Measurements from ENCODE around the gene ATOH8. TPM values are rescaled to one million over a fixed set of nuclear protein-coding genes. Genes with fewer than 3 reads are reported as not detected.

Gene ATOH8
- total and polyA plus RNA-seq, 2 donors (not counting 1 experiment from before 2014, with no cell fraction given): not detected

DNA sequence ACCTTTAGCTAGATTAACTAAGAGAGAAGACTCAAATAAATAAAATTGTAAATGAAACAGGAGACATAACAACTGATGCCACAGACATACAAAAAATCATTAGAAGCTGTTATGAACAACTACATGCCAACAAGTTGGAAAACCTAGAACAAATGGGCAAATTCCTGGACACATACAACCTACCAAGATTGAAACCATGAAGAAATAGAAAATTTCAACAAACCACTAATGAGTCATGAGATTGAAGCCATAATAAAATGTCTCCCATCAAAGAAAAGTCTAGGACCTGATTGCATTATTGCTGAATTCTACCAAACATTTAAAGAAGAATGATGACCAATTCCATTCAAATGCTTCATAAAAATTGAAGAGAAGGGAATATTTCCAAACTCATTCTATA, 80.7 kb downstream of the ATOH8 start:
- H3K9me3 Mint-ChIP-seq (ENCODE audit: insufficient read depth): no peaks in the 10 kb centered on the region
- DNase-seq (no peak), ATAC-seq (ENCODE audit: low read depth) (no peak)
- TF ChIP-seq, protein P1, sequence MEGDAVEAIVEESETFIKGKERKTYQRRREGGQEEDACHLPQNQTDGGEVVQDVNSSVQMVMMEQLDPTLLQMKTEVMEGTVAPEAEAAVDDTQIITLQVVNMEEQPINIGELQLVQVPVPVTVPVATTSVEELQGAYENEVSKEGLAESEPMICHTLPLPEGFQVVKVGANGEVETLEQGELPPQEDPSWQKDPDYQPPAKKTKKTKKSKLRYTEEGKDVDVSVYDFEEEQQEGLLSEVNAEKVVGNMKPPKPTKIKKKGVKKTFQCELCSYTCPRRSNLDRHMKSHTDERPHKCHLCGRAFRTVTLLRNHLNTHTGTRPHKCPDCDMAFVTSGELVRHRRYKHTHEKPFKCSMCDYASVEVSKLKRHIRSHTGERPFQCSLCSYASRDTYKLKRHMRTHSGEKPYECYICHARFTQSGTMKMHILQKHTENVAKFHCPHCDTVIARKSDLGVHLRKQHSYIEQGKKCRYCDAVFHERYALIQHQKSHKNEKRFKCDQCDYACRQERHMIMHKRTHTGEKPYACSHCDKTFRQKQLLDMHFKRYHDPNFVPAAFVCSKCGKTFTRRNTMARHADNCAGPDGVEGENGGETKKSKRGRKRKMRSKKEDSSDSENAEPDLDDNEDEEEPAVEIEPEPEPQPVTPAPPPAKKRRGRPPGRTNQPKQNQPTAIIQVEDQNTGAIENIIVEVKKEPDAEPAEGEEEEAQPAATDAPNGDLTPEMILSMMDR (IDR thresholded peaks at IDR 0.05): no peak
- no peak for TF ChIP-seq EZH2 (IDR thresholded peaks at IDR 0.05; ENCODE audit: borderline replicate concordance, insufficient read depth, low read depth, low read length, poor library complexity, severe bottlenecking)
- H3K27me3 Mint-ChIP-seq: no peaks in the 10 kb centered on the region
- peaks cover 19% of the 10 kb centered on the region for H3K4me1 Mint-ChIP-seq
- no peak overlapping the region for H3K4me2 ChIP-seq (replicated peaks; ENCODE audit: low read depth, low read length, poor library complexity, severe bottlenecking)
- H3K36me3 ChIP-seq (replicated peaks in 1 of 2; ENCODE audit: control extremely low read depth in 1 of 2, control insufficient read depth in 1 of 2, extremely low read depth in 1 of 2, insufficient read depth in 2 of 2, low read length in 1 of 2): peaks cover 2 to 9% of the 10 kb centered on the region in 2 experiments
- H3K4me1 ChIP-seq (ENCODE audit: control insufficient read depth in 2 of 2, insufficient read depth in 2 of 2, low read length in 2 of 2): peaks cover 0 to 5% of the 10 kb centered on the region in 2 donors
- ChIA-PET POLR2A (no interaction called here), CTCF (interaction anchor here (24.3 kb wide), 1 partner anchor 246 kb away, joined by 528 read pairs; no protein-coding TSS in a partner anchor)
- H3K27me3 ChIP-seq (replicated peaks in 1 of 4; ENCODE audit: control extremely low read depth in 1 of 4, control insufficient read depth in 3 of 4, insufficient read depth in 4 of 4, low read length in 3 of 4): no peaks in the 10 kb centered on the region
- H3K4me3 ChIP-seq (ENCODE audit: control extremely low read depth in 1 of 5, extremely low read depth in 1 of 5, insufficient read depth in 1 of 5, low read depth in 2 of 5, low read length in 4 of 5): no peak overlapping the region
- intact Hi-C loops (cut with micrococcal nuclease): no loop called here
- H3K9me3 ChIP-seq (ENCODE audit: control extremely low read depth in 1 of 3, control insufficient read depth in 2 of 3, insufficient read depth in 1 of 3, low read length in 2 of 3): peaks cover 0 to 2% (median 0%) of the 10 kb centered on the region in 3 donors
- H3K9ac ChIP-seq (ENCODE audit: low read length): no peak overlapping the region
- H3K4me3 Mint-ChIP-seq: no peak overlapping the region
- H3K27ac Mint-ChIP-seq: no peak overlapping the region
- no peaks in the 10 kb centered on the region for H3K79me2 ChIP-seq (ENCODE audit: control insufficient read depth, insufficient read depth, low read length)
- H4K20me1 ChIP-seq (ENCODE audit: control insufficient read depth, insufficient read depth, low read length, poor library complexity, severe bottlenecking): no peaks in the 10 kb centered on the region
- H2AFZ ChIP-seq (ENCODE audit: insufficient read depth, low read depth, low read length, poor library complexity, severe bottlenecking): no peak overlapping the region
- H3K27ac ChIP-seq (ENCODE audit: low read length in 2 of 2): no peak overlapping the region

Small RNA genes lying within 50 kb of the gene (small RNA-seq; reads per million reads assigned to genes)
- gene MIR6071 (ENCODE audit: insufficient read length, low read depth, low replicate concordance): not detected
- gene RN7SKP83 (ENCODE audit: insufficient read length, low read depth, low replicate concordance): not detected
- gene RNU1-38P (ENCODE audit: insufficient read length, low read depth, low replicate concordance): 10.4 reads per million, percentile 84 among the genes with 10 or more reads in this experiment

Other genes with a start within 250 kb of the ATOH8 start
- gene MAT2A, start 214.8 kb upstream of the ATOH8 start, total RNA-seq: 177 and 190 TPM in 2 replicates
- 130 and 133 TPM in 2 replicates for gene MAT2A, start 214.8 kb upstream of the ATOH8 start, polyA plus RNA-seq
- gene GGCX, start 192.5 kb upstream of the ATOH8 start, total RNA-seq: 33.0 and 36.8 TPM in 2 replicates
- 23.5 and 28.8 TPM in 2 replicates for gene GGCX, start 192.5 kb upstream of the ATOH8 start, polyA plus RNA-seq
- 73.1 and 73.8 TPM in 2 replicates for gene VAMP8, start 176.4 kb upstream of the ATOH8 start, total RNA-seq
- 68.7 and 96.6 TPM in 2 replicates for gene VAMP8, start 176.4 kb upstream of the ATOH8 start, polyA plus RNA-seq
- 10.9 and 16.9 TPM in 2 replicates for gene VAMP5, start 169.6 kb upstream of the ATOH8 start, total RNA-seq
- 18.0 and 28.6 TPM in 2 replicates for gene VAMP5, start 169.6 kb upstream of the ATOH8 start, polyA plus RNA-seq
- 67.3 and 76.6 TPM in 2 replicates for gene RNF181, start 158.2 kb upstream of the ATOH8 start, total RNA-seq
- gene RNF181, start 158.2 kb upstream of the ATOH8 start, polyA plus RNA-seq: 112 and 151 TPM in 2 replicates
- 23.0 and 23.1 TPM in 2 replicates for gene TMEM150A, start 151.3 kb upstream of the ATOH8 start, total RNA-seq
- 18.3 and 26.4 TPM in 2 replicates for gene TMEM150A, start 151.3 kb upstream of the ATOH8 start, polyA plus RNA-seq
- 82.4 and 90.1 TPM in 2 replicates for gene C2orf68, start 141.9 kb upstream of the ATOH8 start, total RNA-seq
- 24.9 and 30.5 TPM in 2 replicates for gene C2orf68, start 141.9 kb upstream of the ATOH8 start, polyA plus RNA-seq
- gene USP39, start 137.8 kb upstream of the ATOH8 start, total RNA-seq: 51.5 and 57.2 TPM in 2 replicates
- gene USP39, start 137.8 kb upstream of the ATOH8 start, polyA plus RNA-seq: 61.1 and 67.1 TPM in 2 replicates
- gene SFTPB, start 85.8 kb upstream of the ATOH8 start, total RNA-seq: not detected in 2 replicates
- gene SFTPB, start 85.8 kb upstream of the ATOH8 start, polyA plus RNA-seq: not detected in 2 replicates
- 4.2 and 4.3 TPM in 2 replicates for gene GNLY, start 59.6 kb upstream of the ATOH8 start, total RNA-seq
- gene GNLY, start 59.6 kb upstream of the ATOH8 start, polyA plus RNA-seq: 3.9 and 18.1 TPM in 2 replicates
- gene ST3GAL5, start 135.0 kb downstream of the ATOH8 start, total RNA-seq: 90.3 and 94.3 TPM in 2 replicates
- gene ST3GAL5, start 135.0 kb downstream of the ATOH8 start, polyA plus RNA-seq: 40.2 and 42.6 TPM in 2 replicates